Activated naive CD8-positive, alpha-beta T cell treated with anti-CD3 and anti-CD28 coated beads, Interleukin-2, amount 10 ng/mL, durations not matched to agents 7 days and 5 days (primary cell): ENCODE results near the gene CLTB. TPM values are rescaled to one million over a fixed set of nuclear protein-coding genes. Genes with fewer than 3 reads are reported as not detected.

Source experiments
- ATAC-seq: fragments of 150-1000 bp; cut with Tn5 transposase; one replicate; pipeline ENCODE4 v1.10.0; 2021; ENCODE audit warnings: low read depth, moderate library complexity
- POLR2A ChIA-PET: fragments of 350-600 bp; sonication (Branson Sonifier 250); formaldehyde crosslinking; loops from one replicate; lab custom pipeline; 2021; ENCODE audit warnings: antibody characterized with exemption; lab: Charles Lee
- DNase-seq: peaks from one replicate; pipeline ENCODE4 v3.0.0; 2021
- H3K27ac Mint-ChIP-seq: one replicate; pipeline ENCODE4 v1.8.0; 2022; ENCODE audit warnings: mild to moderate bottlenecking, mixed read lengths
- H3K27me3 Mint-ChIP-seq: one replicate; pipeline ENCODE4 v1.8.0; 2022; ENCODE audit warnings: mild to moderate bottlenecking, moderate library complexity, mixed read lengths
- H3K36me3 Mint-ChIP-seq: one replicate; pipeline ENCODE4 v1.8.0; 2021; ENCODE audit warnings: mild to moderate bottlenecking, mixed read lengths
- H3K4me1 Mint-ChIP-seq: one replicate; pipeline ENCODE4 v1.8.0; 2021; ENCODE audit warnings: mixed read lengths
- H3K4me3 Mint-ChIP-seq: one replicate; pipeline ENCODE4 v1.8.0; 2022; ENCODE audit warnings: mild to moderate bottlenecking, moderate library complexity, mixed read lengths
- H3K9me3 Mint-ChIP-seq: one replicate; pipeline ENCODE4 v1.8.0; 2021; ENCODE audit warnings: mixed read lengths
- total RNA-seq, 2 experiments: library from RNA; stranded (reverse); gene quantifications; one replicate each; pipeline ENCODE4 v1.2.3, GENCODE V29; 2021

The CLTB gene
- total RNA-seq: 10 to 100 TPM; 52.8 to 53.1 TPM

- DNase-seq: peak; percentile 89
- POLR2A ChIA-PET: interaction anchor here (0.5 to 3.1 kb wide), 15 partner anchors 10 to 233 kb away, joined by 3 to 20 read pairs (median 5); partner anchors contain the start of genes HIGD2A, KIAA1191, NOP16 and RNF44
- peak within 1 kb of the TSS; percentile 84 for H3K4me3 Mint-ChIP-seq
- peaks cover 17% of the 10 kb centered on the region for H3K27me3 Mint-ChIP-seq
- ATAC-seq: peak; percentile 96
- H3K36me3 Mint-ChIP-seq: no peaks in the 10 kb centered on the region
- H3K27ac Mint-ChIP-seq: peak within 1 kb of the TSS; percentile 77
- no peaks in the 10 kb centered on the region for H3K9me3 Mint-ChIP-seq
- H3K4me1 Mint-ChIP-seq: peaks cover 24% of the 10 kb centered on the region
Measured at GRCh38 chr5:176415952-176416924, at the start of gene CLTB. Gene CLTB, minus strand, starts transcription at chr5:176416539. Its CDS starts 176 bp downstream, at chr5:176416363.

- POLR2A ChIA-PET: no interaction called here
- ATAC-seq: no peak
- no peak for DNase-seq
- no peaks in the 10 kb centered on the region for H3K27me3 Mint-ChIP-seq
- H3K4me1 Mint-ChIP-seq: peaks cover 15% of the 10 kb centered on the region
- no peaks in the 10 kb centered on the region for H3K9me3 Mint-ChIP-seq
- H3K36me3 Mint-ChIP-seq: peaks cover 24% of the 10 kb centered on the region
- H3K27ac Mint-ChIP-seq: no peak overlapping the region
- H3K4me3 Mint-ChIP-seq: no peak overlapping the region
Measured at GRCh38 chr5:176463113-176463764, 46.9 kb upstream of the CLTB start.

- Mint-ChIP-seq H3K27me3 (no peaks in the 10 kb centered on the region), H3K4me1 (peaks cover 17% of the 10 kb centered on the region), H3K36me3 (peaks cover 28% of the 10 kb centered on the region), H3K27ac (no peak overlapping the region), H3K4me3 (no peak overlapping the region), H3K9me3 (no peaks in the 10 kb centered on the region)
- no peak for DNase-seq
- POLR2A ChIA-PET: interaction anchor here (0.6 to 0.7 kb wide), 2 partner anchors 46 to 74 kb away, joined by 4 read pairs; no protein-coding TSS in a partner anchor
- ATAC-seq: no peak
Measured at GRCh38 chr5:176461349-176461748, 45.0 kb upstream of the CLTB start.

GRCh38 chr5:176458904-176459561 is 42.7 kb upstream of the CLTB start:
- peaks cover 17% of the 10 kb centered on the region for H3K4me1 Mint-ChIP-seq
- peaks cover 33% of the 10 kb centered on the region for H3K36me3 Mint-ChIP-seq
- no peak overlapping the region for H3K27ac Mint-ChIP-seq
- H3K27me3 Mint-ChIP-seq: no peaks in the 10 kb centered on the region
- no peak overlapping the region for H3K4me3 Mint-ChIP-seq
- POLR2A ChIA-PET: interaction anchor here (0.6 kb wide), 1 partner anchor 145 kb away, joined by 4 read pairs; no protein-coding TSS in a partner anchor
- H3K9me3 Mint-ChIP-seq: no peaks in the 10 kb centered on the region
- no peak for DNase-seq
- ATAC-seq: no peak

GRCh38 chr5:176454724-176455394 is 38.5 kb upstream of the CLTB start:
- Mint-ChIP-seq H3K4me3 (no peak overlapping the region), H3K27me3 (no peaks in the 10 kb centered on the region), H3K4me1 (peaks cover 22% of the 10 kb centered on the region), H3K36me3 (peaks cover 25% of the 10 kb centered on the region), H3K27ac (no peak overlapping the region), H3K9me3 (no peaks in the 10 kb centered on the region)
- DNase-seq: no peak
- no peak for ATAC-seq
- POLR2A ChIA-PET: interaction anchor here (0.7 kb wide), 1 partner anchor 26 kb away, joined by 6 read pairs; no protein-coding TSS in a partner anchor

GRCh38 chr5:176450077-176450476 is 33.7 kb upstream of the CLTB start:
- DNase-seq (no peak), ATAC-seq (no peak)
- peak overlapping the region; percentile 1 for H3K4me3 Mint-ChIP-seq
- peaks cover 3% of the 10 kb centered on the region for H3K27me3 Mint-ChIP-seq
- H3K27ac Mint-ChIP-seq: no peak overlapping the region
- no peaks in the 10 kb centered on the region for H3K9me3 Mint-ChIP-seq
- POLR2A ChIA-PET: interaction anchor here (0.7 to 4.3 kb wide), 3 partner anchors 85 to 617 kb away, joined by 3 to 60 read pairs (median 3); partner anchors contain the start of gene RNF44
- H3K4me1 Mint-ChIP-seq: peaks cover 28% of the 10 kb centered on the region
- H3K36me3 Mint-ChIP-seq: peaks cover 10% of the 10 kb centered on the region

GRCh38 chr5:176447978-176448608 is 31.8 kb upstream of the CLTB start, which contains the start of gene FAF2:
Gene FAF2, plus strand, starts transcription at chr5:176448385. Its CDS starts 23 bp downstream, at chr5:176448408.
- Mint-ChIP-seq H3K36me3 (peaks cover 4% of the 10 kb centered on the region), H3K9me3 (no peaks in the 10 kb centered on the region), H3K4me1 (peaks cover 24% of the 10 kb centered on the region), H3K4me3 (peak within 1 kb of the TSS; percentile 98), H3K27ac (peak within 1 kb of the TSS; percentile 97), H3K27me3 (peaks cover 3% of the 10 kb centered on the region)
- DNase-seq: peak; percentile 100
- peak; percentile 98 for ATAC-seq
- POLR2A ChIA-PET: interaction anchor here (0.5 to 4.3 kb wide), 11 partner anchors 12 to 106 kb away, joined by 3 to 60 read pairs (median 6); partner anchors contain the start of genes HIGD2A, NOP16 and RNF44

GRCh38 chr5:176447591-176447977 is 31.2 kb upstream of the CLTB start:
- DNase-seq (no peak), ATAC-seq (peak; percentile 4)
- Mint-ChIP-seq H3K36me3 (peaks cover 2% of the 10 kb centered on the region), H3K27me3 (peaks cover 3% of the 10 kb centered on the region), H3K4me1 (peaks cover 24% of the 10 kb centered on the region), H3K9me3 (peaks cover 2% of the 10 kb centered on the region), H3K27ac (peak overlapping the region; percentile 97), H3K4me3 (peak overlapping the region; percentile 98)
- POLR2A ChIA-PET: interaction anchor here (0.8 to 4.3 kb wide), 10 partner anchors 11 to 106 kb away, joined by 3 to 60 read pairs (median 6); partner anchors contain the start of genes HIGD2A, NOP16 and RNF44

GRCh38 chr5:176446884-176447590 is 30.7 kb upstream of the CLTB start:
- Mint-ChIP-seq H3K27me3 (peaks cover 6% of the 10 kb centered on the region), H3K4me1 (peaks cover 20% of the 10 kb centered on the region), H3K9me3 (peaks cover 2% of the 10 kb centered on the region), H3K27ac (peak overlapping the region; percentile 97), H3K4me3 (peak overlapping the region; percentile 98), H3K36me3 (peaks cover 2% of the 10 kb centered on the region)
- peak; percentile 42 for DNase-seq
- ATAC-seq: no peak
- POLR2A ChIA-PET: interaction anchor here (0.8 to 4.3 kb wide), 10 partner anchors 11 to 107 kb away, joined by 3 to 60 read pairs (median 6); partner anchors contain the start of genes HIGD2A, NOP16 and RNF44

GRCh38 chr5:176446028-176446665 is 29.8 kb upstream of the CLTB start:
- Mint-ChIP-seq H3K4me3 (no peak overlapping the region), H3K4me1 (peaks cover 20% of the 10 kb centered on the region), H3K36me3 (peaks cover 2% of the 10 kb centered on the region), H3K27me3 (peaks cover 10% of the 10 kb centered on the region), H3K27ac (no peak overlapping the region), H3K9me3 (peaks cover 2% of the 10 kb centered on the region)
- no peak for ATAC-seq
- DNase-seq: no peak
- POLR2A ChIA-PET: interaction anchor here (1.6 to 4.3 kb wide), 3 partner anchors 16 to 97 kb away, joined by 3 to 60 read pairs (median 26); partner anchors contain the start of gene RNF44

GRCh38 chr5:176444742-176445141 is 28.4 kb upstream of the CLTB start:
- no peak for ATAC-seq
- Mint-ChIP-seq H3K27ac (no peak overlapping the region), H3K4me1 (peaks cover 14% of the 10 kb centered on the region), H3K27me3 (peaks cover 10% of the 10 kb centered on the region), H3K4me3 (no peak overlapping the region), H3K9me3 (peaks cover 2% of the 10 kb centered on the region), H3K36me3 (peaks cover 2% of the 10 kb centered on the region)
- POLR2A ChIA-PET: no interaction called here
- DNase-seq: no peak
